Measurements from ENCODE around the gene EXTL1. TPM values are rescaled to one million over a fixed set of nuclear protein-coding genes. Genes with fewer than 3 reads are reported as not detected.

EXTL1 gene
- polyA plus RNA-seq, 1 donor (not counting 4 experiments of a cell fraction or from before 2014, with no cell fraction given), result 0.13 TPM

- Histone ChIP-seq H3K79me2 (ENCODE audit: control insufficient read depth, insufficient read depth, low read length) (peaks cover 7% of the 10 kb centered on the region), H3K27me3 (ENCODE audit: control insufficient read depth, extremely low read depth, insufficient read depth, low read length) (no peaks in the 10 kb centered on the region), H3K9me1 (ENCODE audit: control insufficient read depth, extremely low read depth, insufficient read depth, low read length) (peaks cover 2% of the 10 kb centered on the region), H3K9me3 (ENCODE audit: control insufficient read depth, low read depth, low read length) (no peaks in the 10 kb centered on the region), H3K4me1 (ENCODE audit: control insufficient read depth, extremely low read depth, insufficient read depth, low read length) (peaks cover 9% of the 10 kb centered on the region), H3K9ac (ENCODE audit: control insufficient read depth, extremely low read depth, insufficient read depth, low read length) (no peak overlapping the region), H3K4me3 (ENCODE audit: control insufficient read depth in 2 of 3, extremely low read depth in 1 of 3, insufficient read depth in 2 of 3, low read depth in 1 of 3, low read length in 3 of 3) (no peak overlapping the region), H3K4me2 (ENCODE audit: control insufficient read depth, extremely low read depth, insufficient read depth, low read depth, low read length) (no peak overlapping the region), H4K20me1 (ENCODE audit: control insufficient read depth, extremely low read depth, insufficient read depth, low read length) (no peaks in the 10 kb centered on the region), H3K36me3 (ENCODE audit: control insufficient read depth in 2 of 2, extremely low read depth in 1 of 2, insufficient read depth in 2 of 2, low read length in 2 of 2) (peaks cover 5 to 11% of the 10 kb centered on the region in 2 experiments), H3K27ac (ENCODE audit: control insufficient read depth, insufficient read depth, low read length) (no peak overlapping the region), H2AFZ (ENCODE audit: control insufficient read depth, low read length) (no peak overlapping the region)
- DNase-seq (ENCODE audit: low read depth, low spot score), result no peak
- FAIRE-seq, result no peak
- dilution Hi-C loops (cut with MboI; ENCODE audit: extremely low pct_ligation_motif_present, low sequenced_read_pairs), result loop anchor here (25.0 kb wide), 1 partner anchor 105 kb away; the partner anchor contains the start of gene PAQR7
- TF ChIP-seq CTCF (optimal IDR thresholded peaks at IDR 0.05 in 1 of 3, IDR thresholded peaks at IDR 0.05 in 1 of 3, conservative IDR thresholded peaks at IDR 0.05 in 1 of 3; ENCODE audit: extremely low read depth in 1 of 3, insufficient read depth in 2 of 3, low read length in 3 of 3), result no peak
- TF ChIP-seq EZH2 (IDR thresholded peaks at IDR 0.05; ENCODE audit: low read length), result no peak
Observed at GRCh38 chr1:25992689-25993171, 28.8 kb upstream of the EXTL1 start.

GRCh38 chr1:25993197-25993951 is 28.2 kb upstream of the EXTL1 start:
- peaks cover 0 to 8% of the 10 kb centered on the region in 2 experiments for H3K36me3 ChIP-seq (ENCODE audit: control insufficient read depth in 2 of 2, extremely low read depth in 1 of 2, insufficient read depth in 2 of 2, low read length in 2 of 2)
- no peak overlapping the region for H2AFZ ChIP-seq (ENCODE audit: control insufficient read depth, low read length)
- TF ChIP-seq EZH2 (IDR thresholded peaks at IDR 0.05; ENCODE audit: low read length), result no peak
- TF ChIP-seq CTCF (optimal IDR thresholded peaks at IDR 0.05 in 1 of 3, IDR thresholded peaks at IDR 0.05 in 1 of 3, conservative IDR thresholded peaks at IDR 0.05 in 1 of 3; ENCODE audit: extremely low read depth in 1 of 3, insufficient read depth in 2 of 3, low read length in 3 of 3), result no peak
- no peaks in the 10 kb centered on the region for H4K20me1 ChIP-seq (ENCODE audit: control insufficient read depth, extremely low read depth, insufficient read depth, low read length)
- H3K27ac ChIP-seq (ENCODE audit: control insufficient read depth, insufficient read depth, low read length), result no peak overlapping the region
- no peak for DNase-seq (ENCODE audit: low read depth, low spot score)
- no peak overlapping the region for H3K4me2 ChIP-seq (ENCODE audit: control insufficient read depth, extremely low read depth, insufficient read depth, low read depth, low read length)
- H3K9ac ChIP-seq (ENCODE audit: control insufficient read depth, extremely low read depth, insufficient read depth, low read length), result no peak overlapping the region
- H3K4me1 ChIP-seq (ENCODE audit: control insufficient read depth, extremely low read depth, insufficient read depth, low read length), result peaks cover 11% of the 10 kb centered on the region
- dilution Hi-C loops (cut with MboI; ENCODE audit: extremely low pct_ligation_motif_present, low sequenced_read_pairs), result loop anchor here (25.0 kb wide), 1 partner anchor 106 kb away; the partner anchor contains the start of gene PAQR7
- no peak overlapping the region for H3K4me3 ChIP-seq (ENCODE audit: control insufficient read depth in 2 of 3, extremely low read depth in 1 of 3, insufficient read depth in 2 of 3, low read depth in 1 of 3, low read length in 3 of 3)
- H3K9me1 ChIP-seq (ENCODE audit: control insufficient read depth, extremely low read depth, insufficient read depth, low read length), result peaks cover 2% of the 10 kb centered on the region
- H3K27me3 ChIP-seq (ENCODE audit: control insufficient read depth, extremely low read depth, insufficient read depth, low read length), result no peaks in the 10 kb centered on the region
- peaks cover 7% of the 10 kb centered on the region for H3K79me2 ChIP-seq (ENCODE audit: control insufficient read depth, insufficient read depth, low read length)
- FAIRE-seq, result no peak
- H3K9me3 ChIP-seq (ENCODE audit: control insufficient read depth, low read depth, low read length), result no peaks in the 10 kb centered on the region
